WTC11 (cell line): Measurements from ENCODE around the gene IL6ST. TPM values are rescaled to one million over a fixed set of nuclear protein-coding genes. Genes with fewer than 3 reads are reported as not detected.

Source experiments
- ATAC-seq: fragments of 200-7000 bp; cut with Tn5 transposase; 2 replicates; pipeline ENCODE4 v1.10.0; 2021; ENCODE audit warnings: mild to moderate bottlenecking, moderate library complexity
- CTCF ChIA-PET: fragments of 300-600 bp; sonication (Branson Sonifier 250); formaldehyde crosslinking; loops from one replicate; lab custom pipeline; 2021; ENCODE audit warnings: antibody characterized with exemption; lab: Charles Lee
- POLR2A ChIA-PET: fragments of 350-600 bp; sonication (Branson Sonifier 250); formaldehyde crosslinking; loops from one replicate; lab custom pipeline; 2021; ENCODE audit warnings: antibody characterized with exemption; lab: Charles Lee
- DNase-seq: peaks from one replicate; pipeline ENCODE4 v3.0.0; 2021; ENCODE audit warnings: low spot score
- H3K27ac Mint-ChIP-seq: 2 replicates; pipeline ENCODE4 v1.8.0; 2021; ENCODE audit warnings: mixed read lengths
- H3K27me3 Mint-ChIP-seq: 2 replicates; pipeline ENCODE4 v1.8.0; 2021; ENCODE audit warnings: low read depth, mild to moderate bottlenecking, moderate library complexity, mixed read lengths
- H3K36me3 Mint-ChIP-seq: 2 replicates; pipeline ENCODE4 v1.8.0; 2021; ENCODE audit warnings: mixed read lengths
- H3K4me1 Mint-ChIP-seq: 2 replicates; pipeline ENCODE4 v1.8.0; 2022; ENCODE audit warnings: mixed read lengths
- H3K4me3 Mint-ChIP-seq: 2 replicates; pipeline ENCODE4 v1.8.0; 2021; ENCODE audit warnings: mild to moderate bottlenecking, moderate library complexity, mixed read lengths
- H3K9me3 Mint-ChIP-seq: 2 replicates; pipeline ENCODE4 v1.8.0; 2021; ENCODE audit warnings: mixed read lengths
- ATF1 ChIP-seq: sonication (generic); formaldehyde crosslinking; IDR thresholded peaks from 2 replicates; pipeline ENCODE4 v1.8.1; 2023; ENCODE audit warnings: mild to moderate bottlenecking, moderate library complexity, missing genetic modification reagents
- CREM ChIP-seq: sonication (generic); formaldehyde crosslinking; IDR thresholded peaks from 2 replicates; pipeline ENCODE4 v1.8.1; 2022; ENCODE audit warnings: mild to moderate bottlenecking, missing genetic modification reagents, moderate library complexity
- CTCF ChIP-seq: fragments of 200-600 bp; IDR thresholded peaks from 2 replicates; pipeline ENCODE4 v1.8.0; 2022; ENCODE audit warnings: antibody characterized with exemption
- E2F4 ChIP-seq: sonication (generic); formaldehyde crosslinking; IDR thresholded peaks from 2 replicates; pipeline ENCODE4 v1.8.1; 2022; ENCODE audit warnings: low read depth, mild to moderate bottlenecking, moderate library complexity, missing genetic modification reagents, borderline replicate concordance
- EMX1 ChIP-seq: fragments of 250-450 bp; sonication (Bioruptor Pico); IDR thresholded peaks from 2 replicates; pipeline ENCODE4 v1.8.0; 2021; ENCODE audit warnings: mild to moderate bottlenecking
- FOXK1 ChIP-seq: sonication (generic); formaldehyde crosslinking; IDR thresholded peaks from 2 replicates; pipeline ENCODE4 v1.8.0; 2022; ENCODE audit warnings: mild to moderate bottlenecking, moderate library complexity, missing genetic modification reagents
- IRF2 ChIP-seq: sonication (generic); formaldehyde crosslinking; IDR thresholded peaks from 2 replicates; pipeline ENCODE4 v1.8.0; 2022; ENCODE audit warnings: low read depth, missing genetic modification reagents, borderline replicate concordance
- KAT7 ChIP-seq: sonication (generic); formaldehyde crosslinking; IDR thresholded peaks from 2 replicates; pipeline ENCODE4 v1.8.1; 2023; ENCODE audit warnings: missing genetic modification reagents, mild to moderate bottlenecking, borderline replicate concordance
- MYBL2 ChIP-seq: sonication (generic); formaldehyde crosslinking; IDR thresholded peaks from 2 replicates; pipeline ENCODE4 v1.8.1; 2023; ENCODE audit warnings: mild to moderate bottlenecking, moderate library complexity, missing genetic modification reagents
- NFE2L1 ChIP-seq: sonication (generic); formaldehyde crosslinking; IDR thresholded peaks from 2 replicates; pipeline ENCODE4 v1.8.1; 2023; ENCODE audit warnings: missing genetic modification reagents
- NR3C1 ChIP-seq: sonication (generic); formaldehyde crosslinking; conservative IDR thresholded peaks from 2 replicates; pipeline ENCODE4 v1.8.1; 2023; ENCODE audit warnings: low read depth, mild to moderate bottlenecking, missing genetic modification reagents
- PRDM15 ChIP-seq: sonication (generic); formaldehyde crosslinking; IDR thresholded peaks from 2 replicates; pipeline ENCODE4 v1.8.0; 2022; ENCODE audit warnings: missing genetic modification reagents
- PRRX2 ChIP-seq: fragments of 250-450 bp; sonication (Bioruptor Pico); IDR thresholded peaks from 2 replicates; pipeline ENCODE4 v1.8.0; 2021; ENCODE audit warnings: mild to moderate bottlenecking
- TEAD4 ChIP-seq: sonication (generic); formaldehyde crosslinking; IDR thresholded peaks from 2 replicates; pipeline ENCODE4 v1.8.0; 2022; ENCODE audit warnings: mild to moderate bottlenecking, missing genetic modification reagents
- TP53 ChIP-seq: sonication (generic); formaldehyde crosslinking; IDR thresholded peaks from 2 replicates; pipeline ENCODE4 v1.8.1; 2023; ENCODE audit warnings: mild to moderate bottlenecking, missing genetic modification reagents
- ZNF317 ChIP-seq: sonication (generic); formaldehyde crosslinking; IDR thresholded peaks from 2 replicates; pipeline ENCODE4 v1.8.1; 2023; ENCODE audit warnings: low read depth, mild to moderate bottlenecking, moderate library complexity, missing genetic modification reagents, borderline replicate concordance
- total RNA-seq: library from RNA; stranded (reverse); gene quantifications from 3 replicates; pipeline ENCODE4 v1.2.3, GENCODE V29; 2021
- TF ChIP-seq, protein P1 (sequence below): sonication (generic); formaldehyde crosslinking; IDR thresholded peaks from 2 replicates; pipeline ENCODE4 v1.8.0; 2023; ENCODE audit warnings: mild to moderate bottlenecking, missing genetic modification reagents
- TF ChIP-seq, protein P2 (sequence below): sonication (generic); formaldehyde crosslinking; IDR thresholded peaks from 2 replicates; pipeline ENCODE4 v1.8.0; 2022; ENCODE audit warnings: mild to moderate bottlenecking, missing genetic modification reagents

Gene IL6ST
- total RNA-seq, 1 experiment from 2014 or later, result 8.4 TPM

DNA sequence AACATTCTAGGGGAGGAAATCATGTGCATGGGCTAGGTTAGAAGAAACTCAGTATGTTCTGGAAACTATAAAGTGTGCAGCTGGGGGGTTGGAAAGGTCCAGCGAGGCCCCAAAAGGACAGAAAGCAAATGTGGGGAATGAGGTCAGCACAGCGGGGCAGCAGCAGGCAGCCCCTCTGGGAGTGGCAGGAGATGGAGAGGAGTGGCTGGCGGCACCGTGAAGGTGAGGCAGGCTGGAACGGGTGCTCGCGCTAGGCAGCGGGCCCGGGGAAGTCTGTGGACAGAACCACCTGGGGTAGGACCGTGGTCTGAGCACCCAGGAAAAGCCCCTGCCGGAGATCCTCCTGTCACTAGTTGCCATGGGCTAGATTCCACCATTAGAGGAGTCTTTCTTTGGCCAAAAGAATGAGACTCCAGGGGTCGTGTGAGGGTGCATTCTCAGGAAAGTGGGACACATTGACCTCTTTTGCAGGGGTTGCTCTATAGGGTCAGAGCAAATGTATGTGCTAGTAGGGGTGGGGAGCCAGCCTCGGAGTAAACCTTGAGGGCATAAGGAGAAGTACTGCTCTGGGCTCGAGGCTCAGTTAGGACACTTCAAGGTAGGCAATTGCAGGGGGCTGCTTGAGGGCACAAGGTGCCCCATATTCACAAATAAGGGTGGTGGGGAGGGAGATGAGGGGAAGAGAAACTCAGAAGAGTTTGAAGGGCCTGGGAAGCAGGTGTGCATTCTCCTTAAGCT is 61.2 kb downstream of the IL6ST start:
- Mint-ChIP-seq H3K27me3 (no peaks in the 10 kb centered on the region; the same call in 1 of the 2 replicates), H3K27ac (no peak overlapping the region), H3K36me3 (no peaks in the 10 kb centered on the region), H3K4me1 (no peaks in the 10 kb centered on the region), H3K4me3 (no peak overlapping the region), H3K9me3 (no peaks in the 10 kb centered on the region)
- CTCF ChIA-PET, result no interaction called here
- DNase-seq (no peak), ATAC-seq (no peak)
- POLR2A ChIA-PET, result no interaction called here
- TF ChIP-seq PRRX2 (CRISPR knock-in tag) (no peak), ZNF317 (CRISPR knock-in tag) (no peak), E2F4 (CRISPR knock-in tag) (no peak), NR3C1 (CRISPR knock-in tag) (no peak), MYBL2 (CRISPR knock-in tag) (no peak), TP53 (CRISPR knock-in tag) (no peak), PRDM15 (CRISPR knock-in tag) (no peak), EMX1 (CRISPR knock-in tag) (no peak), FOXK1 (no peak), KAT7 (CRISPR knock-in tag) (no peak), CTCF (no peak), IRF2 (CRISPR knock-in tag) (no peak), ATF1 (CRISPR knock-in tag) (no peak), CREM (no peak), NFE2L1 (CRISPR knock-in tag) (no peak), TEAD4 (CRISPR knock-in tag) (no peak)
- TF ChIP-seq, protein P1, sequence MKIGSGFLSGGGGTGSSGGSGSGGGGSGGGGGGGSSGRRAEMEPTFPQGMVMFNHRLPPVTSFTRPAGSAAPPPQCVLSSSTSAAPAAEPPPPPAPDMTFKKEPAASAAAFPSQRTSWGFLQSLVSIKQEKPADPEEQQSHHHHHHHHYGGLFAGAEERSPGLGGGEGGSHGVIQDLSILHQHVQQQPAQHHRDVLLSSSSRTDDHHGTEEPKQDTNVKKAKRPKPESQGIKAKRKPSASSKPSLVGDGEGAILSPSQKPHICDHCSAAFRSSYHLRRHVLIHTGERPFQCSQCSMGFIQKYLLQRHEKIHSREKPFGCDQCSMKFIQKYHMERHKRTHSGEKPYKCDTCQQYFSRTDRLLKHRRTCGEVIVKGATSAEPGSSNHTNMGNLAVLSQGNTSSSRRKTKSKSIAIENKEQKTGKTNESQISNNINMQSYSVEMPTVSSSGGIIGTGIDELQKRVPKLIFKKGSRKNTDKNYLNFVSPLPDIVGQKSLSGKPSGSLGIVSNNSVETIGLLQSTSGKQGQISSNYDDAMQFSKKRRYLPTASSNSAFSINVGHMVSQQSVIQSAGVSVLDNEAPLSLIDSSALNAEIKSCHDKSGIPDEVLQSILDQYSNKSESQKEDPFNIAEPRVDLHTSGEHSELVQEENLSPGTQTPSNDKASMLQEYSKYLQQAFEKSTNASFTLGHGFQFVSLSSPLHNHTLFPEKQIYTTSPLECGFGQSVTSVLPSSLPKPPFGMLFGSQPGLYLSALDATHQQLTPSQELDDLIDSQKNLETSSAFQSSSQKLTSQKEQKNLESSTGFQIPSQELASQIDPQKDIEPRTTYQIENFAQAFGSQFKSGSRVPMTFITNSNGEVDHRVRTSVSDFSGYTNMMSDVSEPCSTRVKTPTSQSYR (CRISPR knock-in tag), result no peak
- TF ChIP-seq, protein P2, sequence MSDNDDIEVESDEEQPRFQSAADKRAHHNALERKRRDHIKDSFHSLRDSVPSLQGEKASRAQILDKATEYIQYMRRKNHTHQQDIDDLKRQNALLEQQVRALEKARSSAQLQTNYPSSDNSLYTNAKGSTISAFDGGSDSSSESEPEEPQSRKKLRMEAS, result no peak
